Ishikawa (cell line): ENCODE results near the gene HCFC1.
A peak's percentile ranks its signal among the peaks of the same experiment; 100 is the strongest.

Experiments used
- CEBPB ChIP-seq: IDR thresholded peaks from 2 replicates; pipeline ENCODE4 v1.6.1; 2012
- EP300 ChIP-seq: IDR thresholded peaks from 2 replicates; pipeline ENCODE4 v1.6.1; 2012; ENCODE audit warnings: borderline replicate concordance
- RAD21 ChIP-seq: IDR thresholded peaks from 2 replicates; pipeline ENCODE4 v1.6.1; 2012; ENCODE audit warnings: low read depth
- REST ChIP-seq: IDR thresholded peaks from 2 replicates; pipeline ENCODE4 v1.6.1; 2012; ENCODE audit warnings: low read depth, mild to moderate bottlenecking
- ZBTB7A ChIP-seq: IDR thresholded peaks from 2 replicates; pipeline ENCODE4 v1.6.1; 2012; ENCODE audit warnings: low read depth
- TF ChIP-seq, protein P1 (sequence below): IDR thresholded peaks from 2 replicates; pipeline ENCODE4 v1.6.1; 2012

- TF ChIP-seq RAD21 (peak; percentile 25), REST (no peak), EP300 (no peak), ZBTB7A (no peak), CEBPB (no peak)
- TF ChIP-seq, protein P1, sequence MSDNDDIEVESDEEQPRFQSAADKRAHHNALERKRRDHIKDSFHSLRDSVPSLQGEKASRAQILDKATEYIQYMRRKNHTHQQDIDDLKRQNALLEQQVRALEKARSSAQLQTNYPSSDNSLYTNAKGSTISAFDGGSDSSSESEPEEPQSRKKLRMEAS, result no peak
These were observed 47.3 kb downstream of the HCFC1 start for GRCh38 chrX:153924149-153924861.
